ENCODE results near the gene CCDC107. TPM values are rescaled to one million over a fixed set of nuclear protein-coding genes. Genes with fewer than 3 reads are reported as not detected.

The CCDC107 gene
- total RNA-seq, 1 donor from 2014 or later: 17.2 TPM

DNA sequence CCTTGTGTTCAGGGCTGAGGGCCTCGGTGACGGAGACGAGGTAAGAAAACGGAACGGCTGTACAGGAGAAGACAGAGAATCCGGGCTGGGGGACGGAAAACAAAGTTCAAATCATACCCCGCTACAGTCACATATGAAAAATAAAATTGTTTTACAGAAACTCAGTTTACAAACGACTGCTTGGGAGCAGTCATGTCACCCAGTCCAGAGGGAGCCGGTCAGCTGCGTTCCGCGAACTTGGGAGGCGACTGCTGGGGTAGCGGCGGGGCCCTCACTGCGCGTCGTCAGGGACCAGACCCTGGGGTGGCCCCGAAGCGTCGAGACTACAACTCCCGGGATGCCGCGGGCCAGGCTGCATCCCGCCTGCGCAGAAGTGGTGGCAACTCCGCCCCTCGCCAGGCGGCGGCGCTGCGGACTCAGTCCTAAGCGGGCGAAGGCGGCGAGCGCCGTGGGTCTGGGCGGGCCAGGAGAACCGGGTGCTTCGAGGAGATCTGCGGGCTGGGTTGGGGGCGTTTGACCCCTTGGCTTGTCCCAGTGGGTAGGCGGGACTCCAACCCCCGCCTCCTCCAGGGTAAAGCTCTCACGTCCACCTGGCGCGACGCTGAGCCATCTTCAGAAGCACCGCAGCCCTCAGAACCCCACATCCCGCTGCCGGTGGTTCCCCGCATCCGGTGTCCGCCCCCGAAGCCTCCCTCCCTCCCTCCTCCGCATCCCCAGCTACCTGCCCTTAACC, 11.4 kb upstream of the CCDC107 start:
- TF ChIP-seq POLR2AphosphoS5 (IDR thresholded peaks at IDR 0.05; ENCODE audit: insufficient read depth in 1 of 2, low read depth in 1 of 2) (peak; percentile 91 to 99), POLR2A (IDR thresholded peaks at IDR 0.05) (peak in 1 of 2 donors; percentile 94)
- TF ChIP-seq, protein P1, sequence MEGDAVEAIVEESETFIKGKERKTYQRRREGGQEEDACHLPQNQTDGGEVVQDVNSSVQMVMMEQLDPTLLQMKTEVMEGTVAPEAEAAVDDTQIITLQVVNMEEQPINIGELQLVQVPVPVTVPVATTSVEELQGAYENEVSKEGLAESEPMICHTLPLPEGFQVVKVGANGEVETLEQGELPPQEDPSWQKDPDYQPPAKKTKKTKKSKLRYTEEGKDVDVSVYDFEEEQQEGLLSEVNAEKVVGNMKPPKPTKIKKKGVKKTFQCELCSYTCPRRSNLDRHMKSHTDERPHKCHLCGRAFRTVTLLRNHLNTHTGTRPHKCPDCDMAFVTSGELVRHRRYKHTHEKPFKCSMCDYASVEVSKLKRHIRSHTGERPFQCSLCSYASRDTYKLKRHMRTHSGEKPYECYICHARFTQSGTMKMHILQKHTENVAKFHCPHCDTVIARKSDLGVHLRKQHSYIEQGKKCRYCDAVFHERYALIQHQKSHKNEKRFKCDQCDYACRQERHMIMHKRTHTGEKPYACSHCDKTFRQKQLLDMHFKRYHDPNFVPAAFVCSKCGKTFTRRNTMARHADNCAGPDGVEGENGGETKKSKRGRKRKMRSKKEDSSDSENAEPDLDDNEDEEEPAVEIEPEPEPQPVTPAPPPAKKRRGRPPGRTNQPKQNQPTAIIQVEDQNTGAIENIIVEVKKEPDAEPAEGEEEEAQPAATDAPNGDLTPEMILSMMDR (IDR thresholded peaks at IDR 0.05): peak; percentile 89 to 97 (median 95)
- H3K4me3 ChIP-seq: peak overlapping the region; percentile 48 to 60
- H3K27me3 ChIP-seq: no peaks in the 10 kb centered on the region
- H3K36me3 ChIP-seq: no peaks in the 10 kb centered on the region
- intact Hi-C loops (cut with DNase I): loop anchor here (1.0 kb wide), 1 partner anchor 82 kb away; no protein-coding TSS in a partner anchor
- DNase-seq (ENCODE audit: extremely low spot score in 2 of 2): no peak
- peaks cover 26% of the 10 kb centered on the region for H3K4me1 ChIP-seq
- H3K9me3 ChIP-seq: no peaks in the 10 kb centered on the region
- peak overlapping the region; percentile 93 for H3K27ac ChIP-seq

DNA sequence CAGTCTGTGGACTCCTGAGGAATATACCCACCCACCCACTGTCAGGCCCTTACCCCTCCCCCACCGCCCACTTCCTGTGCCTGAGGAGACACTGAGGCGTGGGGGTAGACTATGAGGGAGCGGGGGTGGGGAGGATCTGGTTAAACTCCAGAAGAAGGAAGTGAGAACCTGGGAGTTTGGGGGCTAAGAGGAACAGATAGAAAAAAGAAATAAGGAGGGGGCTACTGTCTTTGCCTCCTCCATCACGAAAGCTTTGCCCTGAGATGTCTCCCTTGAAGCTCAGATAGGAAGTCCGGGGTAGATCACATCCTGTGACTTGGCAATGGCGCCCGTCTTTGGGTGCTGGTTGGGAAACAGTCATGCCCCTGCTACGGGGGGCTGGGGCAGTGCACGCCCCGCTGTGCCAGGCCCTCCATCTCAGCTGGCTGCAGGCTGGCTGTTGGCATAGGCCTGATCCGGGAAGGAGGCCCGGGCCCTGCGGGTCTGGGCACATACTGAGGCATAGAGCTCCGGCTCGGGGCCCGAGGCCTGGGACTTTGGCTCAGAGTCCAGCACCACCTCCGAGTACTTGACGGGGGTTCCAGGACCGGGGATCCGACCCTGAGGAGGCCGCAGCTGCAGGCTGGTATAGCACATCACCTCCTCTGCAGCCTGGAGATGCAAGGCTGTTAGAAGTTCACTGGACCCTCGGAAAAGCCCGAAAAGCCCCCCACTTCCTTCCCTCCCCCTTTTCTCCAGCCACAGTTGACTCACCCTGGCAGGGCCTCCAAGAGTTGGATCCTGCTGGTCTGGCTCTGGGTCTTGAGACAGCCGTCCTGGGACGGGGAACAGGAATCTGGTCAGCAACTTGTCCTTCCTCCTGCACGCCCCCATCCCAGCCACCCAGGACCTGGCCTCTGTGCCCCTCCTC, 8.4 kb upstream of the CCDC107 start:
- H3K36me3 ChIP-seq: no peaks in the 10 kb centered on the region
- H3K9me3 ChIP-seq: no peaks in the 10 kb centered on the region
- H3K27ac ChIP-seq: peak overlapping the region; percentile 56
- no peaks in the 10 kb centered on the region for H3K27me3 ChIP-seq
- peaks cover 26% of the 10 kb centered on the region for H3K4me1 ChIP-seq
- peak overlapping the region; percentile 7 to 19 for H3K4me3 ChIP-seq
- peak in 1 of 2 donors; percentile 85 for DNase-seq (ENCODE audit: extremely low spot score in 2 of 2)
- TF ChIP-seq, protein P1 (IDR thresholded peaks at IDR 0.05): no peak
- TF ChIP-seq POLR2AphosphoS5 (IDR thresholded peaks at IDR 0.05; ENCODE audit: insufficient read depth in 1 of 2, low read depth in 1 of 2) (no peak), POLR2A (IDR thresholded peaks at IDR 0.05) (no peak)
- intact Hi-C loops (cut with DNase I): loop anchor here (10.0 kb wide), 1 partner anchor 165 kb away; the partner anchor contains the start of genes HINT2 and SPAG8

DNA sequence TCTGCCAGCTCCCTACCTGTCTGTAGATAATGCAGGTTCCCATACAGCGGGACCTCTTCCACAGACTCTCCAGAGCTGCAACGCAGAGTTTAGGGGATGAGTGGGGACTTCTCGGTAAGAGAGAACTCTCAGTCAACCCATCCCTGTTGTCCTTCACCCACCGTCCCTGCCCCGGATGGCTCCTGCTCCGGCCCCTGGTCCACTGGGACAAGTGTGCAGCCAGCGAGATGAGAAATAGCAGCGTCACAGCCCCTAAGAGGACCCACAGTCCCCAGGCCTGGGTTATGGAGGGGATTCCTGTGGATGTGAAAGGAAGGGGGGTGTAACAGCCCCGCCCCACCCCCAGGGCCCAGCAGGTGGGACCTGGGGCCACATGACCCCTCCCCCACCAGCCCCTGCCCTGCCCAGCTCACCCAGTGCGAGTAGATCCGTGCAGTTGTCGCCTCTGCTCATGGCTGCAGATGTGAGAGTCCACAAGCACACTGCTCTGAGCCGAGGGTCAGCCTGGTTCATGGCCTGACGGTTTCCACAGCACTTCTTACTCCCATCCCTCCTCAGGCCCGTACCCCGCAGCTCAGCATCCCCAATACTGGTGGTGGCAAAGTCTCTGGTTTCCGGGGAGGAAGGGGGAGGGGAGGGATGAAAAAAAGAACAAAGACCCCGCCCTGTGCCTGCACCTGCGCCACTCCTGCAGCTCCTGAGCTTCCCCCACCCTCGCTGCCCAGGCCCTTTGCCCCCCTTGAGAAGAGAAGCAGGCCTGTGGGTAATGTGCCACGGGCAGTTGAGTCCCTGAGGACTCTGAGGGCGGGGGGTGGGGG, 7.5 kb upstream of the CCDC107 start, which contains the start of gene SIT1:
Gene SIT1, minus strand, starts transcription at position 591 of the 818 bp plus-strand sequence. Its CDS starts 78 bp downstream, at position 513.
- Histone ChIP-seq H3K9me3 (no peaks in the 10 kb centered on the region), H3K27ac (peak within 1 kb of the TSS; percentile 56), H3K27me3 (no peaks in the 10 kb centered on the region), H3K36me3 (no peaks in the 10 kb centered on the region), H3K4me3 (peak within 1 kb of the TSS; percentile 7 to 19), H3K4me1 (peaks cover 23% of the 10 kb centered on the region)
- no peak for DNase-seq (ENCODE audit: extremely low spot score in 2 of 2)
- TF ChIP-seq POLR2A (IDR thresholded peaks at IDR 0.05): no peak
- no peak for TF ChIP-seq POLR2AphosphoS5 (IDR thresholded peaks at IDR 0.05; ENCODE audit: insufficient read depth in 1 of 2, low read depth in 1 of 2)
- TF ChIP-seq, protein P1 (IDR thresholded peaks at IDR 0.05): no peak
- intact Hi-C loops (cut with DNase I): loop anchor here (10.0 kb wide), 1 partner anchor 164 kb away; the partner anchor contains the start of genes HINT2 and SPAG8

DNA sequence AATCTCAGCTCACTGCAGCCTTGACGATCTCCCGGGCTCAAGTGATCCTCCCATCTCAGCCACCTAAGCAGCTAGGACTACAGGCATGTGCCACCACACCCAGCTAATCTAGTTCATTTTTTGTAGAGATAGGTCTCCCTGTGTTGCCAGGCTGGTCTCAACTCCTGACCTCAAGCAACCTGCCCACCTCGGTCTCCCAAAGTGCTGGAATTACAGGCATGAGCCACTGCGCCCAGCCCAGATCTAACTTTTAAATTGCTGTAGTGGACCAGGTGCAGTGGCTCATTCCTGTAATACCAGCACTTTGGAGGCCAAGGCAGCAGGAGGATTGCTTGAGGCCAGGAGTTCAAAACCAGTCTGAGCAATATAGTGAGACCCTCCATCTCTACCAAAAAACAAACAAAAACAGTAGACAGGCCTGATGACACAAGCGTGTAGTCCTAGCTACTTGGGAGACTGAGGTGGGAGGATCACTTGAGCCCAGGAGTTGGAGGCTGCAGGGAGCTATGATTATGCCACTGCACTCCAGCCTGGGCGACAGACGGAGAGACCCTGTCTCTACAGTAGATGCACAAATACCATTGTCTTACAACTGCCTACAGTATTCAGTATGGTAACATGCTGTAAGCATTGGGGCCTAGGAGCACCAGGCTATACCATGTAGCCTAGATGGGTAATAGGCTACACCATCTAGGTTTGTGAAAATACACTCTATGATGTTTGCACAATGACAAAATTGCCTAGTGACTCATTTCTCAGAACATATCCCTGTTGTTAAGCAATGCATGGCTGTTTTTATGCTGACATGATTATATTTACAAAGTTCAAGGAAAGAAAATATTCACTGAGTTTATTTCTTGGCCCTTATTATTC, 5.9 kb upstream of the CCDC107 start:
- H3K4me3 ChIP-seq: no peak overlapping the region
- intact Hi-C loops (cut with DNase I): loop anchor here (10.0 kb wide), 1 partner anchor 163 kb away; the partner anchor contains the start of genes HINT2 and SPAG8
- peaks cover 11% of the 10 kb centered on the region for H3K4me1 ChIP-seq
- TF ChIP-seq POLR2A (IDR thresholded peaks at IDR 0.05) (no peak), POLR2AphosphoS5 (IDR thresholded peaks at IDR 0.05; ENCODE audit: insufficient read depth in 1 of 2, low read depth in 1 of 2) (peak in 1 of 2 donors; percentile 66)
- no peaks in the 10 kb centered on the region for H3K36me3 ChIP-seq
- no peaks in the 10 kb centered on the region for H3K9me3 ChIP-seq
- DNase-seq (ENCODE audit: extremely low spot score in 2 of 2): no peak
- no peak overlapping the region for H3K27ac ChIP-seq
- H3K27me3 ChIP-seq: no peaks in the 10 kb centered on the region
